ENCODE data around the gene PDK2. TPM values are rescaled to one million over a fixed set of nuclear protein-coding genes. Genes with fewer than 3 reads are reported as not detected.

PDK2 gene
- total RNA-seq, 1 donor from 2014 or later: 10.9 TPM

- no peaks in the 10 kb centered on the region for H3K36me3 Mint-ChIP-seq (ENCODE audit: low read depth)
- intact Hi-C loops (cut with micrococcal nuclease): loop anchor here (2.0 kb wide), 1 partner anchor 23 kb away; no protein-coding TSS in a partner anchor
- H3K27ac Mint-ChIP-seq: no peak overlapping the region
- H3K9me3 Mint-ChIP-seq: no peaks in the 10 kb centered on the region
- DNase-seq: peak; percentile 91
- H3K4me3 Mint-ChIP-seq: peak overlapping the region; percentile 65
- peaks cover 10% of the 10 kb centered on the region for H3K4me1 Mint-ChIP-seq
- H3K27me3 Mint-ChIP-seq: peaks cover 56% of the 10 kb centered on the region
Measured at GRCh38 chr17:50117202-50118051, 22.3 kb downstream of the PDK2 start.

GRCh38 chr17:50118076-50118827 is 23.1 kb downstream of the PDK2 start:
- H3K36me3 Mint-ChIP-seq (ENCODE audit: low read depth): no peaks in the 10 kb centered on the region
- no peaks in the 10 kb centered on the region for H3K9me3 Mint-ChIP-seq
- no peak overlapping the region for H3K4me3 Mint-ChIP-seq
- H3K27me3 Mint-ChIP-seq: peaks cover 63% of the 10 kb centered on the region
- intact Hi-C loops (cut with micrococcal nuclease): no loop called here
- no peak overlapping the region for H3K27ac Mint-ChIP-seq
- H3K4me1 Mint-ChIP-seq: peaks cover 10% of the 10 kb centered on the region
- no peak for DNase-seq

DNA sequence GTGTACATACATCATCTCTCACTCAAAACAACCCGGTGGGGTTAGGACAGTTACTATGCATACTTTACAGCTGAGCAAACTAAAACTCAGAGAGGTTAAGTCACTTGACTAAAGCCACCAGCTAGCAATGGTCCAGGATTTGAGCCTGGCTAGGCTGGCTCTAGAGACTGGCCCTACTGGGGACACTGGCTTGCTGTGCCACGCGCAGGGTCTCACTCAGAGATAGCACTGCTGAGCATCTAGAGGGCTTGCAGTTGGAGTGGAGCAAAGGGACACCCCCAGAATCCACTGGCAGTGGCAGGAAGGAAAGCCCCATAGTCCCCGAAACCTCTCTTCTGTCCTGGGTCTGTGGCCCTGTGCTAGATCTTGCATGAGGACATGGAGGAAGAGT is 23.7 kb downstream of the PDK2 start:
- intact Hi-C loops (cut with micrococcal nuclease): no loop called here
- no peak for DNase-seq
- Mint-ChIP-seq H3K9me3 (no peaks in the 10 kb centered on the region), H3K4me1 (peaks cover 10% of the 10 kb centered on the region), H3K4me3 (no peak overlapping the region), H3K27me3 (peaks cover 63% of the 10 kb centered on the region), H3K27ac (no peak overlapping the region), H3K36me3 (ENCODE audit: low read depth) (no peaks in the 10 kb centered on the region)

DNA sequence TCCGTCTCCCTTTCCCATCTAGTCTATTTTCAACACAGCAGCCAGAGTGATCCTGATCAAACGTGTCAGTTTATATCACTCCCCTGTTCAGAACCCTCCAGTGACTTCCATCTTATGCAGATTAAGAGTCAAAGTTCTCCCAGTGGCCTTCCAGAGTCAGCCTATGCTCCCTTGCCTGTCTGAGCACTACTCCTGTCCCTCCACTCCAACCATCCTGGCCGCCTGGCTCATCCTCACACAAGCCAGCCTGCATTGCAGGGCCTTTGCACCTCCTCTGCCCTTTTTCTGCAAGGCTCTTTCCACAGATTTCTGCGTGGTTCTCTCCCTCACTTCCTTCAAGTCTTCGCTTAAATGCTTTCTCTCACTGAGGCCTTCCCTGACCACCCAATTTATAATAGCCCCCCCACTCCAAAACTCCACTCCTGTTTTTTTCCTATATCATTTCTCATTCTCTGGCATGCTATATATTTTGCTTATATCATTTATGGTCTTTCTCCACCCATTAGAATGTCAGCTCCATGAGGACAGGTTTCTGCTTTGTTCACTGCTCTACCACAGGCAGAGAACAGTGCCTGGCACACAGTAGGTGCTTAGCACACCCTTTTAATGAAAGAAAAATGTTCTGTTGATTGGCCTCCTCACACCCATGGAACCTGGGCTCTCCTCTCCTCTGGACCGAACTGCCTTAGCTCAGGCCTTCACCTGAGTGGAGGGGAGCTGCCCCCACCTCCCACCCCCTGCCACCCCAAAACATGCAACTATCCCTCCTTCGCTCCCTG is 25.5 kb downstream of the PDK2 start:
- Mint-ChIP-seq H3K9me3 (no peaks in the 10 kb centered on the region), H3K27ac (no peak overlapping the region), H3K4me1 (peaks cover 7% of the 10 kb centered on the region), H3K36me3 (ENCODE audit: low read depth) (no peaks in the 10 kb centered on the region), H3K4me3 (no peak overlapping the region), H3K27me3 (peaks cover 61% of the 10 kb centered on the region)
- intact Hi-C loops (cut with micrococcal nuclease): no loop called here
- no peak for DNase-seq

DNA sequence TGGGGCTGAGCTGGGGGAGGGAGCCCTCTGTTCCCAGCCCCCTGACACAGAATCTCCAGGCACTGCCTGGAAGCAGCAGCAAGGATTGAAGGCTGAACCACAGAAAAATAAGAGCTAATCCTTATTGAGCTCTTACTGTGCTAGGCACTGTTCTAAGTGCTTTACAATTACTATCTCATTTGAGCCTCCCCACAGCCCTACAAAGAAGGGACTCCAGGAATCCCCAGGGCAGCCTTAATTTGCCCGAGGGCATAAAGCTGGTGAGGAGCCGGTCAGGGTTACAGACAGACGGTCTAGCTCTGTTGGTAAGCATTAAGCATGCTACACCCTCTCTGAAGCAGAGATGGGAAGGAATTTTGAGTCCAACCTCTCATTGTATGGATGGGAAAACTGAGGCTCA is 27.8 kb downstream of the PDK2 start:
- peaks cover 4% of the 10 kb centered on the region for H3K4me1 Mint-ChIP-seq
- H3K36me3 Mint-ChIP-seq (ENCODE audit: low read depth): no peaks in the 10 kb centered on the region
- no peaks in the 10 kb centered on the region for H3K9me3 Mint-ChIP-seq
- no peak for DNase-seq
- H3K4me3 Mint-ChIP-seq: no peak overlapping the region
- H3K27ac Mint-ChIP-seq: no peak overlapping the region
- peaks cover 56% of the 10 kb centered on the region for H3K27me3 Mint-ChIP-seq
- intact Hi-C loops (cut with micrococcal nuclease): no loop called here

GRCh38 chr17:50123649-50124349 is 28.6 kb downstream of the PDK2 start:
- intact Hi-C loops (cut with micrococcal nuclease): no loop called here
- H3K9me3 Mint-ChIP-seq: no peaks in the 10 kb centered on the region
- H3K36me3 Mint-ChIP-seq (ENCODE audit: low read depth): peaks cover 3% of the 10 kb centered on the region
- H3K27me3 Mint-ChIP-seq: peaks cover 56% of the 10 kb centered on the region
- no peak overlapping the region for H3K27ac Mint-ChIP-seq
- no peak overlapping the region for H3K4me3 Mint-ChIP-seq
- DNase-seq: no peak
- H3K4me1 Mint-ChIP-seq: peaks cover 8% of the 10 kb centered on the region

DNA sequence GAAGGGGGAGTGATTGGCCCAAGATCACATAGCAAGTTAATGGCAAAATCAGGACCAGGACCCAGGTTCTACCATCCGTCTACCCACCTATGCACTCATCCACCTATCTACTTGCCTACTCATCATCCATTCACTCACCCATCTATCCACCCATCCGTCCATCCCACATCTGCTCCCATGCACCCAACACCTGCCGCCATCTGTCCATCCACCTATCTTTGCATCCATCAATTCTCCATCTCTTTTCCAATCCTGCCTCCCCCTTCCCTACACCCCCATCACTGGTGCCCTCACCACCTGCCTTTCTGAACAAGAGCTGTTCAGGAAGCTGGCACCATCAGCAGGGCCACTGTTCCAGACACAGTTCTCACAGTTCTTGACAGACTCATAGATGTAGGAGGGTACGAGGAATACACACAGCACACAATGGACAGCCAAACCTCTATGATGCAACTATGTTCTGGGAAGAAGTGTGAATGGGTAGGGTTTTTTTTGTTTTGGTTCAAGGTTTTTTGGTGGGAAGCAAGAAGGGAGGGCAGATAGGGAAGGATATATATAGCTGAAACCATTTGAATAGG is 30.4 kb downstream of the PDK2 start:
- no peak overlapping the region for H3K4me3 Mint-ChIP-seq
- peaks cover 45% of the 10 kb centered on the region for H3K27me3 Mint-ChIP-seq
- DNase-seq: no peak
- no peak overlapping the region for H3K27ac Mint-ChIP-seq
- peaks cover 3% of the 10 kb centered on the region for H3K36me3 Mint-ChIP-seq (ENCODE audit: low read depth)
- intact Hi-C loops (cut with micrococcal nuclease): no loop called here
- no peaks in the 10 kb centered on the region for H3K9me3 Mint-ChIP-seq
- H3K4me1 Mint-ChIP-seq: peaks cover 10% of the 10 kb centered on the region

GRCh38 chr17:50127697-50128361 is 32.7 kb downstream of the PDK2 start:
- H3K27ac Mint-ChIP-seq: no peak overlapping the region
- intact Hi-C loops (cut with micrococcal nuclease): no loop called here
- peaks cover 34% of the 10 kb centered on the region for H3K27me3 Mint-ChIP-seq
- DNase-seq: no peak
- peaks cover 19% of the 10 kb centered on the region for H3K36me3 Mint-ChIP-seq (ENCODE audit: low read depth)
- H3K4me1 Mint-ChIP-seq: peaks cover 28% of the 10 kb centered on the region
- H3K4me3 Mint-ChIP-seq: no peak overlapping the region
- no peaks in the 10 kb centered on the region for H3K9me3 Mint-ChIP-seq

GRCh38 chr17:50128441-50129352 is 33.5 kb downstream of the PDK2 start:
- peaks cover 31% of the 10 kb centered on the region for H3K27me3 Mint-ChIP-seq
- H3K9me3 Mint-ChIP-seq: no peaks in the 10 kb centered on the region
- no peak overlapping the region for H3K27ac Mint-ChIP-seq
- intact Hi-C loops (cut with micrococcal nuclease): no loop called here
- H3K4me3 Mint-ChIP-seq: peak overlapping the region; percentile 58
- peaks cover 28% of the 10 kb centered on the region for H3K4me1 Mint-ChIP-seq
- DNase-seq: no peak
- peaks cover 26% of the 10 kb centered on the region for H3K36me3 Mint-ChIP-seq (ENCODE audit: low read depth)

DNA sequence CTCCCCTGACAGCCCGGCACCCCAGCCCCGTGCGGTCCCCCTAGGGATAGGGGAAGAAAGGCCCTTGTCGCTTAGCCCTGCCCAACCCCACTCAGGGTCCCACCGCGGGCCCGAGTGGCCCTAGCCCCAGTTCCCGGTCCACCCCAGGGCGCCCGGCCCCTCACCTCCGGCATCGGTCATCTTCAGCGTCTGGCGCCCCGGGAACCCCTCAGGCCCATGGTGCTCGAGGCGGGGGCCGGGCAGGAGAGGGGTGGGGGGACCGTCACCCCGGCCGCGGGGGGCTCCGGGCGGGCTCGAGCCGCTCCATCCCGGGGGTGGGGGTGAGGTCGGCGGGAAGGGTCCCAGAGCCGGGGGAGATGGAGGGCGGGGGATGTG is 34.2 kb downstream of the PDK2 start:
- Mint-ChIP-seq H3K36me3 (ENCODE audit: low read depth) (peaks cover 30% of the 10 kb centered on the region), H3K4me1 (peaks cover 28% of the 10 kb centered on the region), H3K4me3 (peak overlapping the region; percentile 81), H3K9me3 (no peaks in the 10 kb centered on the region), H3K27ac (no peak overlapping the region), H3K27me3 (peaks cover 31% of the 10 kb centered on the region)
- intact Hi-C loops (cut with micrococcal nuclease): no loop called here
- no peak for DNase-seq

DNA sequence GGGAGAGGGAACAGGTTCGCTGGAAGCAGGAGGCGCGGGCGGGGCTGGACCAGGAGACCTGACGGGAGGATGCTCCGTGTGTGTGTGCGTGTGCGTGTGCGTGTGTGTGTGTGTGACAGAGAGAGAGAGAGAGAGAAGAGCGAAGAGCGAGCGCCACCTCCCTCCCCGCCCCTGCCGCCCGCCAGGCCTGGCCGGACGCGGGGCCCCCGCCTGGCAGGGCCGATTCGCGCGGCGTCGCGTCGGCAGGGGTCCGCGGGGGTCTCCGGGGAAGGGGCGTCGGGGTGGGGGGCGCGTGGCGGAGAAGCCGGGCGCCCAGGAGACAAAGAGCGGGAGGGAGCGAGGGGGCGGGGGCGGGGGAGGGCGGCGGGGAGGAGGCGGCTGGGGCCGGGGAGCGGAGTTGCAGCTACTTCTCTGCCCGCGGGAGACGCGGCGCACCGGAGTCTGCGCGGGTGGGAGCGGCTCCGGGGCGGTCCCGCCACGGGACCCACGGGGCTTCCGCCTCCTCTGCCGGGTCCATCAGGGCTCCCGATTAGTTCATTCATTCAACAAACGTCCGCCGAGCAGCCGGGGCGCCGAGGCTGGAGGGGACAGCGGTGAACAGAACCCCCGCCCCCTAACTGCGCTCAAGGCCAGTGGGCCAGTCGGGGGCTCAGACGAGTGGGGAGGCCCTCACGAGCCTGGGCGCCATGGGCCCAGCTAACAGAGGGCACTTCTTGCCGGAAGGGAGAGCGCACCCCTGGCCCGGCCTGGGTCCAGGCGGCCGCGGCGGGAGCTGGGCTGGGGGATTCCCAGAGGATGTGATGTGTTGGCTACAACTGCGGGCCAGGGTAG is 34.8 kb downstream of the PDK2 start, which contains the start of gene SAMD14:
SAMD14 (minus strand) TSS at position 433 of the 831 bp plus-strand sequence. CDS start 5,201 bp downstream, outside the sequence.
- DNase-seq: peak; percentile 85
- peaks cover 28% of the 10 kb centered on the region for H3K4me1 Mint-ChIP-seq
- peaks cover 31% of the 10 kb centered on the region for H3K27me3 Mint-ChIP-seq
- H3K27ac Mint-ChIP-seq: peak within 1 kb of the TSS; percentile 66
- peaks cover 30% of the 10 kb centered on the region for H3K36me3 Mint-ChIP-seq (ENCODE audit: low read depth)
- no peaks in the 10 kb centered on the region for H3K9me3 Mint-ChIP-seq
- intact Hi-C loops (cut with micrococcal nuclease): no loop called here
- peak within 1 kb of the TSS; percentile 81 for H3K4me3 Mint-ChIP-seq
